GM19372 (cell line): ENCODE data around the gene SCG5.

ENCODE experiments used
- ATAC-seq: cut with Tn5 transposase; IDR thresholded peaks from one replicate; pipeline ENCODE4 v1.9.1; 2021; ENCODE audit warnings: mild to moderate bottlenecking, low read depth, moderate library complexity; ENCODE audit not compliant: unreplicated experiment

SCG5 gene

GRCh38 chr15:32718821-32719716, 77.6 kb downstream of the SCG5 start:
- no peak for ATAC-seq

GRCh38 chr15:32721596-32721995, 80.1 kb downstream of the SCG5 start:
- no peak for ATAC-seq

DNA sequence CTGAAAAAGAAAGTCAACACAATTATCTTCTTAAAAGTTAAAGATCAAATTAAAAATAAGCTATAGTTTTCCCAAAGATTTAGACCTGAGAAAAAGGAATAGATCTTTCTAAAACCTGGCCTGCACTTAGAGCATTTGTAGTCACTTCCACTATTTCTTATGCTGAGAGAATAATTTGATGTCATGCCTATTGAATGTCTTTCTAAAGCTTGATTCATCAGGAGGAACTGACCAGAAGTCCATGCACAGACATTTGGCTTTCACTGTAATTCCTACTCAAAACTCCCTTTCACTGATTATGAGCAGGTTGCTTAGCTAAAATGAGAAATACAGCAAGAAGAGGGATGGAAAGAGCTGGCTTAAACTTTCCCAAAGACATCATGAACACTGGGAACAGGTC, 80.6 kb downstream of the SCG5 start:
- ATAC-seq = no peak

DNA sequence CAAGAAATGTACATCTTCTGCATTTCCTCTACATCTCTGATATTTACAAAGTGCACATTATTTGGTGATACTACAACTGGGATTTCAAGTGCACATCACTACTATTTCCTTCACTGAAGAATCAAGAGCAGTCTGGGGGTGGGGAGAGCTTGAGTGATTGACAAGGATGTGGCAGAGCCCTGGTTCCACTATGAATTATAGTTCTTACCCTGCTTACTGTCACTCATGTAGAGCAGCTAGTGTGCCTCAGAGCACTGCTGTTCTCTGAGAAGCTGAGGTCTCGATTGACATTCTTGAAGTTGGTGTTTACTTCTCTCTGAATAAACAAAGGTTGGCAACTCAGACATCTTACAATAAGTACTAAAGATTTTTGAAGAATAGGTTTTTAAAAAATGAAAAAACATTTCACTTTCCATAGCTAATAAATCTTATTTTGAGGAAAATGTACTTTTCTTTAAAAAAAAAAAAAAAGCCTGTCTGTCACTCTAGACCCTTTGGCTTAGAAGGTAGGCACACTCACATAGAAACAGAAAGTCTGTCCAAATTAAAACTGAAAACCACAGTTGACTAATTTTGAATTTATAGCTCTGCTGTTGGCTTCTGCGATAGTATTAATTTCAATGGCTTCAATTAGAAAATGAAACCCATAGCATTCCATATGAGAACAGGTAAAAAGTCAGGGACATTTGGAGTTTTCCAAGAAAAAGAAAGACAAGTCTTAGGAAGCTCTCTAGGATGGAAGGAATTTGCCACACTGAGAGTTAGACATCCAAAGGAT, 81.8 kb downstream of the SCG5 start:
- ATAC-seq = peak; percentile 65

- ATAC-seq = no peak
These were observed 88.3 kb downstream of the SCG5 start for GRCh38 chr15:32729700-32730395.

DNA sequence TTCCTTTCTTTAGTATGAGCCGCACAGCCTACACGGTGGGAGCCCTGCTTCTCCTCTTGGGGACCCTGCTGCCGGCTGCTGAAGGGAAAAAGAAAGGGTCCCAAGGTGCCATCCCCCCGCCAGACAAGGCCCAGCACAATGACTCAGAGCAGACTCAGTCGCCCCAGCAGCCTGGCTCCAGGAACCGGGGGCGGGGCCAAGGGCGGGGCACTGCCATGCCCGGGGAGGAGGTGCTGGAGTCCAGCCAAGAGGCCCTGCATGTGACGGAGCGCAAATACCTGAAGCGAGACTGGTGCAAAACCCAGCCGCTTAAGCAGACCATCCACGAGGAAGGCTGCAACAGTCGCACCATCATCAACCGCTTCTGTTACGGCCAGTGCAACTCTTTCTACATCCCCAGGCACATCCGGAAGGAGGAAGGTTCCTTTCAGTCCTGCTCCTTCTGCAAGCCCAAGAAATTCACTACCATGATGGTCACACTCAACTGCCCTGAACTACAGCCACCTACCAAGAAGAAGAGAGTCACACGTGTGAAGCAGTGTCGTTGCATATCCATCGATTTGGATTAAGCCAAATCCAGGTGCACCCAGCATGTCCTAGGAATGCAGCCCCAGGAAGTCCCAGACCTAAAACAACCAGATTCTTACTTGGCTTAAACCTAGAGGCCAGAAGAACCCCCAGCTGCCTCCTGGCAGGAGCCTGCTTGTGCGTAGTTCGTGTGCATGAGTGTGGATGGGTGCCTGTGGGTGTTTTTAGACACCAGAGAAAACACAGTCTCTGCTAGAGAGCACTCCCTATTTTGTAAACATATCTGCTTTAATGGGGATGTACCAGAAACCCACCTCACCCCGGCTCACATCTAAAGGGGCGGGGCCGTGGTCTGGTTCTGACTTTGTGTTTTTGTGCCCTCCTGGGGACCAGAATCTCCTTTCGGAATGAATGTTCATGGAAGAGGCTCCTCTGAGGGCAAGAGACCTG, 89.5 kb downstream of the SCG5 start:
- no peak for ATAC-seq

DNA sequence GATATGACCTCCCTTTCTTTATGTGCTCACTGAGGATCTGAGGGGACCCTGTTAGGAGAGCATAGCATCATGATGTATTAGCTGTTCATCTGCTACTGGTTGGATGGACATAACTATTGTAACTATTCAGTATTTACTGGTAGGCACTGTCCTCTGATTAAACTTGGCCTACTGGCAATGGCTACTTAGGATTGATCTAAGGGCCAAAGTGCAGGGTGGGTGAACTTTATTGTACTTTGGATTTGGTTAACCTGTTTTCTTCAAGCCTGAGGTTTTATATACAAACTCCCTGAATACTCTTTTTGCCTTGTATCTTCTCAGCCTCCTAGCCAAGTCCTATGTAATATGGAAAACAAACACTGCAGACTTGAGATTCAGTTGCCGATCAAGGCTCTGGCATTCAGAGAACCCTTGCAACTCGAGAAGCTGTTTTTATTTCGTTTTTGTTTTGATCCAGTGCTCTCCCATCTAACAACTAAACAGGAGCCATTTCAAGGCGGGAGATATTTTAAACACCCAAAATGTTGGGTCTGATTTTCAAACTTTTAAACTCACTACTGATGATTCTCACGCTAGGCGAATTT, 91.2 kb downstream of the SCG5 start:
- ATAC-seq = no peak

- ATAC-seq = no peak
These were observed 91.8 kb downstream of the SCG5 start for GRCh38 chr15:32733281-32733680.

GRCh38 chr15:32735989-32736700, 94.6 kb downstream of the SCG5 start:
- no peak for ATAC-seq

GRCh38 chr15:32736701-32737061, 95.2 kb downstream of the SCG5 start:
- no peak for ATAC-seq

DNA sequence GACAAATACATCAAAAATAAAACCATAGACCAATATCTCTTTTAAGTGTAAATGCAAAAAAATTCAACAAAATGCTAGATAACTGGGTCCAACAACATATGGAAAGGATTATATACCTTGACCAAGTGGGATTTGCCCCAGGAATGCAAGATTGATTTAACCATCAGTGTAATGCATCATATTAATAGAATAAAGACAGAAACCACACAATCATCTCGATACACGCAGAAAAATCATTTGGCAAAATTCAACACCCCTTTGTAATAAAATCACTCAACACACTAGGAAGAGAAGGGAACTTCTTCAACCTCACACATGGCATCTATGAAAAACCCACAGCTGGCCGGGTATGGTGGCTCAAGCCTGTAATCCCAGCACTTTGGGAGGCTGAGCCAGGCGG, 95.8 kb downstream of the SCG5 start:
- no peak for ATAC-seq

- ATAC-seq = no peak
These were observed 97.2 kb downstream of the SCG5 start for GRCh38 chr15:32738666-32739065.

- no peak for ATAC-seq
These were observed 98.1 kb downstream of the SCG5 start for GRCh38 chr15:32739522-32740063.

GRCh38 chr15:32743411-32744140, 102.1 kb downstream of the SCG5 start:
- no peak for ATAC-seq

- ATAC-seq = no peak
These were observed 104.8 kb downstream of the SCG5 start for GRCh38 chr15:32746116-32746857.
